ENCODE data around the gene SLC39A8.

DNA sequence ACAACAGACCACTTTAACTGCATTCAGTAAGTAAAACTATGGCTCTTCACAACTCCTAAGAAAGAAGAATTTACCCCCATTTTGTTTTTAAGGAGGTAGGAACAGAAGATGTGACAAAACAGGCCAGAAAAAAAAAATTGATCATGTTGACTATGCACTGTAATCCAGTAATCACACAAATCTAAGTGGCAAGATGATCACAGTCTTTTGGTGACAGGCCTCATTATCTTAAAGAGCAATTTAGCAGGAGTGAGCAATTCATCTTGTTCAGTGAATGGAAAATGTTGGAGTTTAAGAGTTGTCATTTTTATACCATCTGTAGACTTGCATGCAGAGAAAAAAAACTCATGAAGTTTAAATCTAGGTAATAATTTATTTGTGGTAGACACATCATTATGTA, 115.1 kb downstream of the SLC39A8 start:
- TF ChIP-seq EZH2 (IDR thresholded peaks at IDR 0.05; ENCODE audit: insufficient read depth, poor library complexity, severe bottlenecking) (no peak), EZH2phosphoT487 (IDR thresholded peaks at IDR 0.05; ENCODE audit: insufficient read depth, low read depth) (no peak)
